ENCODE results near the gene SNTB2.

DNA sequence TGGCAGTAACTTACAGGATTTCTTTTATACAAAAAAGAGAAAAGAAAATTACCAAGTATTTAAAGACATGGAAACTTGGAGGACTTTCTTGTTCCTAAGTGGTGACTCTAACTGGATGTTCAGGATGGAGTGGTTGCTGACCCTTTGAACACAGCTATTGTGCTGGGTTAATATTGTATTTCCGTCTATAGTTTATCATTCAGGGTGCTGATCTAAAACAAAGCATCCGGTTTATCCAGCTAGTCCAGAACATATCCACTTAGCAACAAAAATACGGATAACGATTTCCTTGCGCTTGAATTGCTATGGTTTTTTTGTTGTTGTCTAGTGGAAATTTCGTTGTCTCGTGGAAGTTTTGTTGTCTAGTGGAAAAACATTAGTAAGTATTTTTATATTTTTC, 38.2 kb downstream of the SNTB2 start:
- TF ChIP-seq, protein P1, sequence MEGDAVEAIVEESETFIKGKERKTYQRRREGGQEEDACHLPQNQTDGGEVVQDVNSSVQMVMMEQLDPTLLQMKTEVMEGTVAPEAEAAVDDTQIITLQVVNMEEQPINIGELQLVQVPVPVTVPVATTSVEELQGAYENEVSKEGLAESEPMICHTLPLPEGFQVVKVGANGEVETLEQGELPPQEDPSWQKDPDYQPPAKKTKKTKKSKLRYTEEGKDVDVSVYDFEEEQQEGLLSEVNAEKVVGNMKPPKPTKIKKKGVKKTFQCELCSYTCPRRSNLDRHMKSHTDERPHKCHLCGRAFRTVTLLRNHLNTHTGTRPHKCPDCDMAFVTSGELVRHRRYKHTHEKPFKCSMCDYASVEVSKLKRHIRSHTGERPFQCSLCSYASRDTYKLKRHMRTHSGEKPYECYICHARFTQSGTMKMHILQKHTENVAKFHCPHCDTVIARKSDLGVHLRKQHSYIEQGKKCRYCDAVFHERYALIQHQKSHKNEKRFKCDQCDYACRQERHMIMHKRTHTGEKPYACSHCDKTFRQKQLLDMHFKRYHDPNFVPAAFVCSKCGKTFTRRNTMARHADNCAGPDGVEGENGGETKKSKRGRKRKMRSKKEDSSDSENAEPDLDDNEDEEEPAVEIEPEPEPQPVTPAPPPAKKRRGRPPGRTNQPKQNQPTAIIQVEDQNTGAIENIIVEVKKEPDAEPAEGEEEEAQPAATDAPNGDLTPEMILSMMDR (IDR thresholded peaks at IDR 0.05 in 8 of 11, conservative IDR thresholded peaks at IDR 0.05 in 3 of 11), result no peak
- TF ChIP-seq POLR2A (IDR thresholded peaks at IDR 0.05) (no peak), POLR2AphosphoS5 (IDR thresholded peaks at IDR 0.05) (peak in 1 of 3 donors; percentile 60)
